ENCODE measurements around the gene SCART1.

Gene SCART1

DNA sequence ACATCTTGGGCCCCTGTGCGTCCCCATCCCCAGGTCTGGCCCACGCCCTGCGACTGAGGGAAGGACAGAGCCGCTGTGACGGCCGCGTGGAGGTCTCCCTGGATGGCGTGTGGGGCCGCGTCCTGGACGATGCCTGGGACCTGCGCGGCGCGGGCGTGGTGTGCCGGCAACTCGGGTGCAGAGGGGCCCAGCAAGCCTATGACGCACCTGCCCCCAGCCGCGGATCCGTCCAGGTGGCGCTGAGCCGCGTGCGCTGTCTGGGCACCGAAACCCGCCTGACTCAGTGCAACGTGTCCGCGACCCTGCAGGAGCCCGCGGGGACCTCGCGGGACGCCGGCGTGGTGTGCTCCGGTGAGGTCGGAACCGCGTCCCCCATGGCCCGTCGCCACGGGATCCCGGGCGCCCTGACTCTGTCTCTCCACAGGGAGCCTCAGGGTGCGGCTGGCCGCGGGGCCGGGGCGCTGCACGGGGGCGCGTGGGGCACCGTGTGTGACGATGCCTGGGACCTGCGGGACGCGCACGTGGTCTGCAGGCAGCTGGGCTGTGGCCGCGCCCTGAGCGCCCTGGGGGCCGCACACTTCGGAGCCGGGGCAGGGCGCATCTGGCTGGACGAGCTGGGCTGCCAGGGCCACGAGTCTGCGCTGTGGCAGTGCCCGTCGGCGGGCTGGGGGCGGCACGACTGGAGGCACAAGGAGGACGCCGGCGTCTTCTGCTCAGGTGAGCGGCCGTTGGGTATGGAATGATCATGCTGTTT lies 5.9 kb downstream of the SCART1 start:
- TF ChIP-seq, protein P1, sequence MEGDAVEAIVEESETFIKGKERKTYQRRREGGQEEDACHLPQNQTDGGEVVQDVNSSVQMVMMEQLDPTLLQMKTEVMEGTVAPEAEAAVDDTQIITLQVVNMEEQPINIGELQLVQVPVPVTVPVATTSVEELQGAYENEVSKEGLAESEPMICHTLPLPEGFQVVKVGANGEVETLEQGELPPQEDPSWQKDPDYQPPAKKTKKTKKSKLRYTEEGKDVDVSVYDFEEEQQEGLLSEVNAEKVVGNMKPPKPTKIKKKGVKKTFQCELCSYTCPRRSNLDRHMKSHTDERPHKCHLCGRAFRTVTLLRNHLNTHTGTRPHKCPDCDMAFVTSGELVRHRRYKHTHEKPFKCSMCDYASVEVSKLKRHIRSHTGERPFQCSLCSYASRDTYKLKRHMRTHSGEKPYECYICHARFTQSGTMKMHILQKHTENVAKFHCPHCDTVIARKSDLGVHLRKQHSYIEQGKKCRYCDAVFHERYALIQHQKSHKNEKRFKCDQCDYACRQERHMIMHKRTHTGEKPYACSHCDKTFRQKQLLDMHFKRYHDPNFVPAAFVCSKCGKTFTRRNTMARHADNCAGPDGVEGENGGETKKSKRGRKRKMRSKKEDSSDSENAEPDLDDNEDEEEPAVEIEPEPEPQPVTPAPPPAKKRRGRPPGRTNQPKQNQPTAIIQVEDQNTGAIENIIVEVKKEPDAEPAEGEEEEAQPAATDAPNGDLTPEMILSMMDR (conservative IDR thresholded peaks at IDR 0.05; ENCODE audit: low read length), result no peak

DNA sequence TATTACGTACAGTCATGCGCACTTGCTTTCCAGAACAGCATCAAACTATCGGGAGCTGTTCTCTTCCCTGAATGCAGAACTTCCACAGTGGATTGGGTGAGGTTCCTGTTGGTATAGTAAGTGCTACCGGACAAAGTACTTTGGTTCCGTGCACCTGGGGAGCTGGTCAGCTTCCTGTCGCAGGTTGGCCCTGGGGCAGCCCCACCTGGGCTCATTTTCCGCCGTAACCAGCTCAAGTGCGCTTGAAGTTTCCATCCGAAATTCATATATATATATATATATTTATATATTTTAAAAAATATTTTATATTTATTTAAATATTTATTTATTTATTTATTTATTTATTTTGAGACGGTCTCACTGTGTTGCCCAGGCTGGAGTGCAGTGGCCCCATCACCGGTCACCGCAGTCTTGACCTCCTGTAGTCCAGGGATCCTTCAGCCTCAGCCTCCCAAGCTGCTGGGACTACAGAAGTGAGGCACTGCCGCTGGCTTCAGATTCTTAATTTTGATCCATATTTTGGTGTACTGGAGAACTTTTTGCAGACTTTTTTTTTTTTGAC lies 6.5 kb downstream of the SCART1 start:
- TF ChIP-seq, protein P1 (conservative IDR thresholded peaks at IDR 0.05; ENCODE audit: low read length), result no peak
- no peak overlapping the region for H3K4me3 ChIP-seq (ENCODE audit: low read length)
- DNase-seq (ENCODE audit: low read depth), result no peak

More for the DNA sequence above, 5.9 kb downstream of the SCART1 start:
- H3K4me3 ChIP-seq (ENCODE audit: low read length), result no peak overlapping the region
- DNase-seq (ENCODE audit: low read depth), result no peak

DNA sequence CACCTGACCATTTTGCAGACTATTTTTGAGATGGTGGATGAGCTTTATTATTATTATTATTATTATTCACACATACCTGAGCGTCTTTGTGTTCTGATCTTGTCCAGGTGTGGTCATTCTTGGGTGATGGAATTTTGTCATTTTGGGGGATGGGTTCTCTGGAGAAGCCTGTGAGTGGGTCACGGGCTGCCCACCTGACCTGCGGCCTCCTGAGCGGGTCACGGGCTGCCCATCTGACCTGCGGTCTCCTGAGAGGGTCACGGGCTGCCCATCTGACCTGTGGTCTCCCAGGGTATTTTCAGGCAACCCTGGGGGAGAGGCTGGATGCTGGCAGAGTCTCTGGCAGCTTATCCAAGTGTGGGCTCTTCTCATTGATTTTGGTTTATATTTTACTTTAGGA lies 7.3 kb downstream of the SCART1 start:
- no peak for DNase-seq (ENCODE audit: low read depth)
- TF ChIP-seq, protein P1 (conservative IDR thresholded peaks at IDR 0.05; ENCODE audit: low read length), result no peak
- H3K4me3 ChIP-seq (ENCODE audit: low read length), result no peak overlapping the region

DNA sequence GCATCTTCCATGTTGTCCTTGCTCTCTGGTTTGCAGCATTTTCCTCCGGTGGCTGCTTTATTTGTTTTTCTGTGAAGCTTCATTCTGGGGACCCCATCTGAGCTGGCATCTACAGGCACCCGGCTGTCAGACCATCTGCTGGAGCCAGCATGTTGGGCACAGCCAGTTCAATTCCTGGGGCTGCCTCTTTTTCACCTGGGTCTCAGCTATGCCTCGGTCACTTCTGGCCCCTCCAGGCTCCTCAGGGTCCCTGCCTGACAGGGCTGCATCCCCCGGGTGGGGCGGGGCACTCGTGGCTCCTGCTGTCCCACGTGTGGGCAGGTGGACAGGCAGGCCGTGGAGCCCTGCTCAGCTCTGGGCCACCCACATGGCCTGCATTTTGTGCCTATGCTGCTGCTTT lies 8.1 kb downstream of the SCART1 start:
- TF ChIP-seq, protein P1 (conservative IDR thresholded peaks at IDR 0.05; ENCODE audit: low read length), result no peak
- H3K4me3 ChIP-seq (ENCODE audit: low read length), result no peak overlapping the region
- DNase-seq (ENCODE audit: low read depth), result no peak

DNA sequence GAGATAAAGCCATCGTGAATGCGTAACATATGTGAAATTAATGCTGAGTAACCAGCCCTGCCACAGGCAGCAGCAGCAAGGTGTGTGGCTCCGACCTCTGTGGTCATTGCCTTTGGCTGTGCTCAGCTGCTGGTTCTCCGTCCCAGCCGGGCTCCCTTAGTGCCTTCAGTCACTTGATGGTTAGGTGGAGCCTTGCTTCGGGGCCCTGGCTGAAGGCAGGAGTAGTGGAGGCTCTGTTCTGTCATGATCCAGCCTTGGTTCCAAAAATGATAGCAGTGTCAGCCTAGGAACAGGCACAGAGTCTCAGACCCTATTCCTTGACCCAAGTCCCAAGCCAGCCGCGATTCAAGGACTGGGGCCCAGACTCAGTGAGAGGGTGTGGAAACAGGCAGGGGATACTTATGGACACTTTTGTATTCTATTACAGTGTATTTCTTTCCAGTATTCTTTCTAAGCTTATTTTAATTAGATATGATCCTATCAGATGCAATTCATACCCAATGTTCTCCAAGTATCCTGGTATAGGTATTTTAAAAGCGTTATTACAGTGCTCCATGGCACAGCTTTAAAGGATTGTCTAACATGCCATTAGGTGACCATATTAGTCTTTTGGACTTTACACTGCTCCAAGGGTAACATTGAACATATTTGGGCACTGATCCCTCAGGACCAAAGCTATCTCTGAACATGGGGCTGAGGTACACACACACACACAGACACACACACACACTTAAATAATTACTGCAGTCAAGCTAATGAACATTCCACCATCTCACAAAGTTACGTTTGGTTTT lies 9.0 kb downstream of the SCART1 start:
- TF ChIP-seq, protein P1 (conservative IDR thresholded peaks at IDR 0.05; ENCODE audit: low read length), result no peak
- DNase-seq (ENCODE audit: low read depth), result no peak

DNA sequence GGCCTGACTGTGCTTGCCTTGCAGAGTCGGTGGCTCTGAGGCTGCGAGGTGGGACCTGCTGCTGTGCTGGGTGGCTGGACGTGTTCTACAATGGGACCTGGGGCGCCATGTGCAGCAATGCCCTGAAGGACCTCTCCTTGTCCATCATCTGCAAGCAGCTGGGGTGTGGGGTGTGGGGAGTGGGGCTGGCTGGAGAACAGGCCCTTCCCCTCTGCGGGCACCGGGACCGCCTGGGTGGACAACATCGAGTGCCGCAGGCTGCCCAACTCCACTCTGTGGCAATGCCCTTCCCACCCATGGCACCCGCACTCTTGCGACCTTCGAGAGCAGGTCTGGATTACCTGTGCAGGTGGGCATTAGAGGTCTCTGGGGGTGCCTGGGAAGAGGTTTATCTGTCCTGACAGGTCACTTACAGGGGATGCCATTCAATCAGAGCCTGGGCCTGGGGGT lies 10.9 kb downstream of the SCART1 start:
- DNase-seq (ENCODE audit: low read depth), result no peak
- TF ChIP-seq, protein P1 (conservative IDR thresholded peaks at IDR 0.05; ENCODE audit: low read length), result no peak
- H3K4me3 ChIP-seq (ENCODE audit: low read length), result no peak overlapping the region

More for the DNA sequence above, 9.0 kb downstream of the SCART1 start:
- no peak overlapping the region for H3K4me3 ChIP-seq (ENCODE audit: low read length)

Data from AG10803 (cell line).